GM18520 (cell line): Measurements from ENCODE around the gene PSMG3.

Experiments
- ATAC-seq: cut with Tn5 transposase; IDR thresholded peaks from one replicate; pipeline ENCODE4 v1.9.1; 2021; ENCODE audit not compliant: unreplicated experiment

Gene PSMG3, protein sequence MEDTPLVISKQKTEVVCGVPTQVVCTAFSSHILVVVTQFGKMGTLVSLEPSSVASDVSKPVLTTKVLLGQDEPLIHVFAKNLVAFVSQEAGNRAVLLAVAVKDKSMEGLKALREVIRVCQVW

DNA sequence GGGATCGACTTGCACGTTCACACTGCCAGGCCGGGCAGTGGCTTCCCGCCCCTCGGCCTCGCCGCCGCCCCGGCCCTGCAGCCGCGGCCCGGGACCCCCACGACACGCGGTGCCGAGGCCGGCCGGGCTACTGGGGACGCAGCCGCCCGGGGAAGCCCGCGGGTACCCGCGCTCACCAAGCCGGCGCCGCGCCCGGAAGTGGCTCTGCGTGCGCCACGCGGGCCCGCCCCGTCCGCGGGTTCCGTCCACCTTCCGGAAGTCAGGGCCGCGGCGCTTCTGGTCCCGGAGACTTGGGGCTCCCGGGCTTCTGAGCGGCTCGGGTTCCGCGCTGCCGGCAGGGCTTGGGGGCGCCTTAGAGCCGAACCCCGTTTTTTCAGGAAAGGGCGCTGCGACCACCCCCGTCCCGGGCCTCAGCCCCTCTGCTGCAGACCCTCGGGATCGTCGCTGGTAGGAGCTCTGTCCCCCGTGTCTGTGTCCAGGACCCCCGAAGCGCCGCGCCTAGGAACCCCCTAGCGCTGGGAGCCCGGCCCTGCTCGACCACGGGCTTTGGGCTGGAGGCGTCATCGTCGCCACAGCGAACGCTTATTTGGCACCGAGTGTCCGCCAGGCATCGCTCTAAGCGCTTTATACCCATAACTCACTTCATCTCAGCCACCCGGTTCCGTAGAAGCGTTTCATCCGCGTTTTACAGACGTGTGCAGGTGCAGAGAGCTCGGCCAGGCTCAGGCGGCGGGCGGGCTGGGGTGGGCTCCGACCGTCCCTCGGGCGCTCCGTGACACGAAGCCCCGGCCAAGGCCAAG is at the start of gene PSMG3:
PSMG3 (minus strand) TSS at position 200 of the 800 bp plus-strand sequence. CDS start 693 bp downstream, outside the sequence.
- ATAC-seq, result peak; percentile 87

GRCh38 chr7:1618475-1618874 is 48.6 kb upstream of the PSMG3 start:
- no peak for ATAC-seq

- ATAC-seq, result no peak
Observed at GRCh38 chr7:1617957-1618356, 48.1 kb upstream of the PSMG3 start.

DNA sequence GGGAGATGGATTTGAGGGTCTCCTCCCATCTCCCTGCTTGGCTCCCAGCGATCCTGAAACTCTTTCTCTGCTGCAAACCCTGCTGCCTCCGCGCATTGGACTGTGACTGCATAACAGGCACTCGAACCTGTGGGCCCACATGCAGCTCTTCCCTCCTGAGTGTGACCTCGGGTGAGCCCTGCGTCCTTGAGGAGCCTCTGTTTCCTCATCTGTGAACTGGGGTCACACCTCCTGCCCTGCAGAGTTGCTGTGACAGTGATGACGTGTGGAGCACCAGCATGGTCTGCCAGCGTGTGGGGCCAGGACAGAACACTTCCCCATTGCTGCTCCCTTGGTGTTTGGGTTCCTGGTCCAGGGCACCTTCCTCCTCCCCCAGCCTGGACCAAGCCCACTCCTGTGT is 46.9 kb upstream of the PSMG3 start:
- ATAC-seq, result no peak

DNA sequence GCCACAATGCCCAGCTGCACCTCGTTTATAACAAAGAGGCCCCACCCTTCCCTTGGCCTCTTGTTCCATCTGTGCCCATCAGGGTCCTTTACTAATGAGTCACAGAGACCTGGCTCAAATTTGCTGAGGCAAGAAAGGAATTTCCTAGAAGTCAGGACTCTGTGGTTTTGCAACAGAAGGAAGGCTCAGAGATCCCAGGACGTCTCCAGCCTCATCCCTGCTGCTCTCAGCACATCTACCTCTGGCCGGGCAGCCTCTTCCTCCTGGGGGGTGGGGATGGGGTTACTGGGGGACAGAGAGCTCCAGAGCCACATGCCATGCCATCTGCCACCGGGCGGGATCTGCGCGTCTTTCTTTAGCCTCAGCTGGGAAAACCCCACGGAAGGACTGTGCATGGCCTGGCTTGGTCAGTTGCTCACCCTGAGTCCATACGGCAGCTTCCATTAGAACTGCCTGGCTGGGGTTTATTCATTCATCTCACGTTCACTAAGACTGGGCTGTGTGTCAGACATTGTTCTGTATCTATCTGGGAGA is 41.9 kb upstream of the PSMG3 start:
- ATAC-seq, result no peak

- no peak for ATAC-seq
Observed at GRCh38 chr7:1610678-1611302, 41.0 kb upstream of the PSMG3 start.

GRCh38 chr7:1610013-1610677 is 40.3 kb upstream of the PSMG3 start:
- ATAC-seq, result no peak

DNA sequence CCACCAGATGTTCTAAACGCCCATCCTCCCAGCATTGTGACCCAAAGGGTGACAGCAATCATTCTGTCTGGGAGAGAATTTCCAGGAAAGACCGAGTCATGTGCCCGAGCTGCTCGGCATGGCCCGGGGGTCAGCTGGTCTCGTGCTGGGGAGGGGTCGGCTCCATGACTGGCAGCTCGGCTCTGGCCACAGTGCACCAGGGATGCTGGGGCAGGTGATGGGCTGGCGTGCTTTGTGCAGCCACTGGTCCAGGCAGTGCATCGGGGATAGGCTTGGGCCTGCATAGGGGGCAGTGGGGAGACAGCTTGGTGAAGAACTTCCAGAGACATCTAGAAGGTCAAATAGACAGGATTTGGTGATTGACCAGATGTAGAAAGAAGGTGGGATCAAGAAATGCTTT is 39.2 kb upstream of the PSMG3 start:
- no peak for ATAC-seq

DNA sequence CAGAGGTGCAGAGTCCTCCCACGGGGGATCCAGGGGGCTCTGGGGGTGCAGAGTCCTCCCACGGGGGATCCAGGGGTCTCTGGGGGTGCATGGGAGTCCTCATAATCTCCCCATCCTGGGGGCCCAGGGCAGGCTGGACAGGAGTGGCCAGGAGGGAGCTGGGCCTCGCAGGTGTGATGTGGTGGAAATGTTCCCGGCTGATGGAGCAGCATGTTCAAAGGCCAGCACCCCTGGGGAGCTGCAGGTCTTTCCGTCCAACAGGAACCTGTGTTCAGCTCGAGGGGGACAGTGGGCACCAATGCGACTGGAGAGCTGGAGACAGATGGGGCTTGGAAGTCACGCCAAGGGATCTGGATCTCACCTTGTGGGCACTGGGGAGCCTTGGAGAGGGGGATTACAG is 38.5 kb upstream of the PSMG3 start:
- ATAC-seq, result no peak

DNA sequence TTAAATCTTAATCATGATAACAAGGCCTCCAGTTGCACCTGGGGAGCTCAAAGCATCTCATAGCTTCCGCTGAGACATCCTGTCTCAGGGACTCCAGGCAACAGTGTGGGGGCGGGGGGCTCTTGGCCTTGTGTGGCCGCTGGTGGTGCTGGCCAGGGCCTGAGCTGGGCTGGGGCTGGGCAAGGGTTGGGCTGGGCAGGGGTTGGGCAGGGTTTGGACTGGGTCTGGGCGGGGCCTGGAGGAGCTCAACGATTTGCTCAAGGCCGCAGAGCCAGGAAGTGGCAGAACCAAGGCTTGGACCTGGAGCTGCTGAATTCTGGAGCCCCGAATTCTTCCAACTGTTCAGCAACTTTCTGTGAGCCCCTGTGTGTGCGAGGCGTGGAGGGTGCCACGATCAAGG is 37.9 kb upstream of the PSMG3 start:
- no peak for ATAC-seq

DNA sequence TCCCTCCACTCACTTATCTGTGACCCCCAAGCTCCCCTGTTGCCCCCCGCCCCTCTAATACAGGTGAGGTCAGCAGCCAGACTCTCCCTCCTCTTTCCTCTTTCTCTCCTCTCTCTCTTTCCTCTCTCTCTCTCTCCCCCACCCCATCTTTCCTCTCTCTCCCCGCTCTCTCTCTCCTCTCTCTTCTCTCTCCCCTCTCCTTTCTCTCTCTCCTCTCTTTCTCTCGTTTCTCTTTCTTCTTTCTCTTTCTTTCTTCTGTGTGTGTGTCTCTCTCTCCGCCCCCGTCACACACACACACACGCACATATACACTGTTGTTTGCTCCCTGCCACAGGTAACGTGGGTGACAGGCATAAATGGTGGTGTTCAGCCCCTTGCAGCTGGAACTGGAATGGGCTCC is 37.2 kb upstream of the PSMG3 start:
- ATAC-seq, result no peak

GRCh38 chr7:1604383-1604782 is 34.6 kb upstream of the PSMG3 start:
- ATAC-seq, result no peak

- ATAC-seq, result no peak
Observed at GRCh38 chr7:1603346-1604225, 33.8 kb upstream of the PSMG3 start.

- ATAC-seq, result no peak
Observed at GRCh38 chr7:1602386-1602785, 32.6 kb upstream of the PSMG3 start.

GRCh38 chr7:1601956-1602355 is 32.1 kb upstream of the PSMG3 start:
- ATAC-seq, result no peak

GRCh38 chr7:1599640-1600395 is 30.0 kb upstream of the PSMG3 start:
- no peak for ATAC-seq

GRCh38 chr7:1598961-1599639 is 29.3 kb upstream of the PSMG3 start:
- ATAC-seq, result no peak

- no peak for ATAC-seq
Observed at GRCh38 chr7:1598286-1598685, 28.5 kb upstream of the PSMG3 start.

DNA sequence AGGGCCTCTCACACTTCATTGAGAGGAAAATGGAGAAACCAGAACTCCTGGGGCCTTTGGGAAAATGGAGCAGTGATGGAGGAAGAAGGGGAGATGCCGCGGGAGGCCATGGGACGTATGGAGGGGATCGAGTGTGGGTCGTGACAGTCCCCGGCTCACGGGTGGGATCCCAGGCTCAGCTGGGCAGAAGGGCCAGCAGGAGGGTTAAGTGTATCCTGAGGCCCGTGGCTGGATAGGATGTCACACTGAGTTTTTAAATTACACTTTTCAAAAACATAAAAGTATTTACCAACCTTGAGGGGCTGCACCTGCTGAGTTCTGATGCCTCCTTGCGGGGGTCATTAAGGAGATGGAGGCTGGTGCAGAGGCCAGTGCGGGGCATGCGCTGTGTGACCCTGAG is 28.0 kb upstream of the PSMG3 start:
- ATAC-seq, result no peak
